GM12878 (cell line): ENCODE data around the gene LIMS2. TPM values are rescaled to one million over a fixed set of nuclear protein-coding genes. Genes with fewer than 3 reads are reported as not detected.

Experiments used
- ATAC-seq: fragments of 200-7000 bp; cut with Tn5 transposase; 3 replicates; pipeline ENCODE4 v1.9.1; 2020; ENCODE audit warnings: mild to moderate bottlenecking, moderate library complexity
- BruUV-seq: library from RNA; stranded (reverse); fragments of 400-500 nt; replicated peaks from 2 replicates; lab custom pipeline; 2021; lab: Mats Ljungman, UMichigan
- CTCF ChIA-PET: fragments of 300-600 bp; sonication (Branson Sonifier 250); formaldehyde crosslinking; extraction: SDS; loops from one replicate; lab custom pipeline; 2021; ENCODE audit warnings: inconsistent platforms; lab: Yijun Ruan, JAX
- POLR2A ChIA-PET: fragments of 350-600 bp; formaldehyde crosslinking; extraction: SDS; loops from one replicate; lab custom pipeline; 2021; ENCODE audit warnings: inconsistent platforms; lab: Charles Lee
- RAD21 ChIA-PET: fragments of 300-600 bp; sonication (Branson Sonifier 250); formaldehyde crosslinking; loops from one replicate; lab custom pipeline; 2023; ENCODE audit warnings: antibody characterized with exemption; ENCODE audit not compliant: unreplicated experiment; lab: Charles Lee
- SMC1A ChIA-PET: fragments of 300-600 bp; sonication (Branson Sonifier 250); formaldehyde crosslinking; loops from one replicate; lab custom pipeline; 2023; ENCODE audit not compliant: unreplicated experiment, uncharacterized antibody; lab: Charles Lee
- DNase-seq: peaks from one replicate; pipeline ENCODE4 v3.0.0-alpha.2; 2011; ENCODE audit warnings: low read depth, low spot score
- FAIRE-seq: peaks from 3 replicates; lab custom pipeline; 2011; peaks lifted over from hg19 to GRCh38; lab: Jason Lieb, UNC
- H2AFZ ChIP-seq: 2 replicates; pipeline ENCODE4 v1.6.0; 2011; ENCODE audit warnings: low read depth, low read length, control low read depth; ENCODE audit not compliant: control insufficient read depth
- H3K27ac ChIP-seq: 2 replicates; pipeline ENCODE4 v1.5.1; 2011; ENCODE audit warnings: control low read depth; ENCODE audit not compliant: control insufficient read depth, insufficient read depth
- H3K27me3 ChIP-seq, 2 experiments: replicated peaks in 1 of 2; 2 replicates each; pipeline versions ENCODE4 v1.6.0 to v1.6.1; 2011; ENCODE audit warnings: low read length in 1 of 2; ENCODE audit not compliant: control insufficient read depth in 2 of 2, insufficient read depth in 2 of 2
- H3K36me3 ChIP-seq, 2 experiments: 2 replicates each; pipeline ENCODE4 v1.5.1; 2011; ENCODE audit warnings: low read length in 1 of 2; ENCODE audit not compliant: control insufficient read depth in 2 of 2, insufficient read depth in 2 of 2
- H3K4me1 ChIP-seq: 2 replicates; pipeline ENCODE4 v1.6.1; 2011; ENCODE audit warnings: mild to moderate bottlenecking, low read length, moderate library complexity, mixed read lengths; ENCODE audit not compliant: control insufficient read depth, insufficient read depth
- H3K4me2 ChIP-seq: 2 replicates; pipeline ENCODE4 v1.6.0; 2011; ENCODE audit warnings: control low read depth; ENCODE audit not compliant: control insufficient read depth, insufficient read depth
- H3K4me3 ChIP-seq: fragments of 200-600 bp; sonication (generic); 2 replicates; pipeline ENCODE4 v1.5.1; 2016
- H3K79me2 ChIP-seq: 2 replicates; pipeline ENCODE4 v1.6.0; 2011; ENCODE audit warnings: low read length; ENCODE audit not compliant: control insufficient read depth, insufficient read depth
- H3K9ac ChIP-seq: 2 replicates; pipeline ENCODE4 v1.8.0; 2011; ENCODE audit warnings: low read length, control low read depth, mixed read lengths; ENCODE audit not compliant: control insufficient read depth, insufficient read depth
- H3K9me3 ChIP-seq: replicated peaks from 3 replicates; pipeline ENCODE4 v1.5.1; 2011; ENCODE audit warnings: mild to moderate bottlenecking, low read length; ENCODE audit not compliant: control insufficient read depth, insufficient read depth
- H4K20me1 ChIP-seq: 2 replicates; pipeline ENCODE4 v1.6.0; 2011; ENCODE audit not compliant: control insufficient read depth, insufficient read depth
- IKZF2 ChIP-seq, 2 experiments: fragments of 450-650 bp; IDR thresholded peaks; 2 replicates each; pipeline ENCODE4 v1.6.1; 2017; ENCODE audit warnings: mild to moderate bottlenecking in 2 of 2, moderate library complexity in 2 of 2
- STAT3 ChIP-seq: IDR thresholded peaks from 2 replicates; pipeline ENCODE4 v1.6.1; 2011; ENCODE audit warnings: low read depth, low read length, improper control_type of control experiment
- WRNIP1 ChIP-seq: IDR thresholded peaks from 2 replicates; pipeline ENCODE4 v1.6.1; 2011; ENCODE audit warnings: low read depth, low read length, improper control_type of control experiment, borderline replicate concordance
- ZNF592 ChIP-seq: fragments of 450-650 bp; IDR thresholded peaks from 2 replicates; pipeline ENCODE4 v1.6.1; 2017; ENCODE audit warnings: mild to moderate bottlenecking, moderate library complexity
- WGBS: methylation state at CpG from one replicate; pipeline ENCODE4 v1.1.6; 2016; ENCODE audit warnings: low lambda C conversion rate; ENCODE audit not compliant: insufficient replicate concordance, insufficient coverage; ENCODE audit errors: missing lambda C conversion rate; 5-methylcytosine and 5-hydroxymethylcytosine counted together
- in situ Hi-C: fragments of 300-500 bp; cut with MboI; formaldehyde crosslinking; loops from 9 replicates; pipeline ENCODE4 v1.14.3; 2018; ENCODE audit warnings: mixed read lengths
- intact Hi-C: fragments of 100-400 bp; cut with micrococcal nuclease; formaldehyde crosslinking; loops from one replicate; pipeline ENCODE4 v1.14.2; 2022; ENCODE audit not compliant: unreplicated experiment
- polyA plus RNA-seq, 11 experiments: library from polyadenylated mRNA; depleted of rRNA in 4 of 11; unstranded in 6 of 11; stranded (reverse) in 5 of 11; fragments of >200 nt; fragmentation: Nextera tagmentation in 4 of 11; fragmentation: Illumina TruSeq in 1 of 11; extraction: Ambion mirVana in 4 of 11; extraction: Trizol in 1 of 11; gene quantifications; 1 replicate in 1 of 11; 2 replicates in 10 of 11; pipeline versions ENCODE4 v1.2.1 to v1.2.3, GENCODE V29; 2011 to 2016; ENCODE audit warnings: inconsistent platforms in 2 of 11, missing spikeins in 2 of 11, low read depth in 1 of 11
- total RNA-seq, 4 experiments: library from RNA; depleted of rRNA in 3 of 4; stranded (reverse); fragments of >200 nt in 3 of 4; fragmentation: Illumina TruSeq in 1 of 4; extraction: Trizol in 1 of 4; gene quantifications; 2 replicates each; pipeline versions ENCODE4 v1.2.1 to v1.2.3, GENCODE V29; 2013 to 2021
- TF ChIP-seq, protein P1 (sequence below): fragments of 450-650 bp; IDR thresholded peaks from 2 replicates; pipeline ENCODE4 v1.6.1; 2016; ENCODE audit warnings: mild to moderate bottlenecking
- TF ChIP-seq, protein P2 (sequence below): IDR thresholded peaks from 2 replicates; pipeline ENCODE4 v1.6.1; 2011; ENCODE audit warnings: borderline replicate concordance, low read depth, mild to moderate bottlenecking, moderate library complexity, mixed read lengths, low read length; ENCODE audit not compliant: insufficient read depth; ENCODE audit errors: extremely low read length

Gene LIMS2
- total and polyA plus RNA-seq, 10 of the 15 experiments (the other 5 are each of a cell fraction or from before 2014, with no cell fraction given) = 0.06 to 0.81 (median 0.16) TPM; not detected in 2

- H3K4me2 ChIP-seq = no peak overlapping the region
- FAIRE-seq = no peak
- TF ChIP-seq IKZF2 (IDR thresholded peaks at IDR 0.05) (no peak), WRNIP1 (no peak)
- TF ChIP-seq, all 136 proteins: peak for 0
- POLR2A ChIA-PET = no interaction called here
- no peaks in the 10 kb centered on the region for H3K27me3 ChIP-seq
- DNase-seq (no peak), ATAC-seq (no peak; the same call in 2 of the 3 replicates)
- WGBS = 37% methylated on average over 22 of the region's 23 CpGs
- H3K4me3 ChIP-seq = no peak overlapping the region
- no peak overlapping the region for H3K9ac ChIP-seq
- no peaks in the 10 kb centered on the region for H4K20me1 ChIP-seq
- in situ Hi-C loops (no loop called here), intact Hi-C loops (no loop called here)
- SMC1A ChIA-PET = interaction anchor here (0.7 kb wide), 1 partner anchor 62 kb away, joined by 3 read pairs; no protein-coding TSS in a partner anchor
- RAD21 ChIA-PET = no interaction called here
- no peak overlapping the region for H2AFZ ChIP-seq
- H3K4me1 ChIP-seq = no peaks in the 10 kb centered on the region
- no peaks in the 10 kb centered on the region for H3K9me3 ChIP-seq
- no peaks in the 10 kb centered on the region for H3K36me3 ChIP-seq
- no peaks in the 10 kb centered on the region for H3K79me2 ChIP-seq
- CTCF ChIA-PET = interaction anchor here (0.7 kb wide), 1 partner anchor 34 kb away, joined by 3 read pairs; no protein-coding TSS in a partner anchor
- no peak overlapping the region for H3K27ac ChIP-seq
- BruUV-seq = no TSS peak
These were observed 50.4 kb downstream of the LIMS2 start for GRCh38 chr2:127624756-127625571.

DNA sequence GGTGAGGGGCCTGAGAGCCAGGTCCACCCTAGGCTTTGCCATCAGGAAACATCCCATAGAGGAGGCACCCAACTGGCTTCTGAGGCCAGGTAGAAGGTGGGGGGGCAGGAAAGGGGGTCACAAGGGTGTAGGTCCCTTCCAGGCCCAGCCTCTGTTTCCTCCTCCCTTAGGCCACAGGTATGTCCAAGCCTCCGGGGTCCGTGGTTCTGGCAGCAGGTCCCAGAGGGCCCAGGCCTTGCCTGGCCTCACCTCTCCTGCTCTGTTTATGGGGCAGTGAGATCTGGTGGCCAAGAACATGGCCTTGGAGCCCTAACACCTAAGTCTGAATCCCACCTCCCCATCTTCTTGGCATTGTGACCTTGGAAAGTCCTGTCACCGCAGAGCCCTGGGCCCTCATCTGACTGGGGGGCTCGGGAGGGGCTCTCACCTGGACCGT, 51.0 kb downstream of the LIMS2 start:
- no peaks in the 10 kb centered on the region for H3K4me1 ChIP-seq
- FAIRE-seq (no peak), ATAC-seq (no peak), DNase-seq (no peak)
- H3K9ac ChIP-seq = no peak overlapping the region
- no TSS peak for BruUV-seq
- H4K20me1 ChIP-seq = no peaks in the 10 kb centered on the region
- POLR2A ChIA-PET = no interaction called here
- WGBS = 55% methylated on average over 5 of the region's 5 CpGs
- no peak overlapping the region for H3K4me2 ChIP-seq
- in situ Hi-C loops = no loop called here
- no peak overlapping the region for H2AFZ ChIP-seq
- CTCF ChIA-PET = no interaction called here
- H3K79me2 ChIP-seq = no peaks in the 10 kb centered on the region
- no peaks in the 10 kb centered on the region for H3K27me3 ChIP-seq
- H3K4me3 ChIP-seq = no peak overlapping the region
- intact Hi-C loops = no loop called here
- no peaks in the 10 kb centered on the region for H3K36me3 ChIP-seq
- RAD21 ChIA-PET = no interaction called here
- SMC1A ChIA-PET = interaction anchor here (0.7 kb wide), 1 partner anchor 61 kb away, joined by 3 read pairs; no protein-coding TSS in a partner anchor
- no peak for TF ChIP-seq ZNF592
- TF ChIP-seq, protein P1, sequence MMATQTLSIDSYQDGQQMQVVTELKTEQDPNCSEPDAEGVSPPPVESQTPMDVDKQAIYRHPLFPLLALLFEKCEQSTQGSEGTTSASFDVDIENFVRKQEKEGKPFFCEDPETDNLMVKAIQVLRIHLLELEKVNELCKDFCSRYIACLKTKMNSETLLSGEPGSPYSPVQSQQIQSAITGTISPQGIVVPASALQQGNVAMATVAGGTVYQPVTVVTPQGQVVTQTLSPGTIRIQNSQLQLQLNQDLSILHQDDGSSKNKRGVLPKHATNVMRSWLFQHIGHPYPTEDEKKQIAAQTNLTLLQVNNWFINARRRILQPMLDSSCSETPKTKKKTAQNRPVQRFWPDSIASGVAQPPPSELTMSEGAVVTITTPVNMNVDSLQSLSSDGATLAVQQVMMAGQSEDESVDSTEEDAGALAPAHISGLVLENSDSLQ = no peak
- TF ChIP-seq, protein P2, sequence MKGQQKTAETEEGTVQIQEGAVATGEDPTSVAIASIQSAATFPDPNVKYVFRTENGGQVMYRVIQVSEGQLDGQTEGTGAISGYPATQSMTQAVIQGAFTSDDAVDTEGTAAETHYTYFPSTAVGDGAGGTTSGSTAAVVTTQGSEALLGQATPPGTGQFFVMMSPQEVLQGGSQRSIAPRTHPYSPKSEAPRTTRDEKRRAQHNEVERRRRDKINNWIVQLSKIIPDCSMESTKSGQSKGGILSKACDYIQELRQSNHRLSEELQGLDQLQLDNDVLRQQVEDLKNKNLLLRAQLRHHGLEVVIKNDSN = no peak
- no peak for TF ChIP-seq STAT3
- no peak overlapping the region for H3K27ac ChIP-seq
- no peaks in the 10 kb centered on the region for H3K9me3 ChIP-seq
